Erythroblast (primary cell): Measurements from ENCODE around the gene PKN1.

Experiments used
- GATA1 ChIP-seq: IDR thresholded peaks from 2 replicates; pipeline ENCODE4 v1.6.1; 2011; ENCODE audit warnings: low read depth, mild to moderate bottlenecking, control low read depth, low read length, moderate library complexity
- POLR2A ChIP-seq: IDR thresholded peaks from 2 replicates; pipeline ENCODE4 v1.6.1; 2011; ENCODE audit warnings: mild to moderate bottlenecking, low read length

DNA sequence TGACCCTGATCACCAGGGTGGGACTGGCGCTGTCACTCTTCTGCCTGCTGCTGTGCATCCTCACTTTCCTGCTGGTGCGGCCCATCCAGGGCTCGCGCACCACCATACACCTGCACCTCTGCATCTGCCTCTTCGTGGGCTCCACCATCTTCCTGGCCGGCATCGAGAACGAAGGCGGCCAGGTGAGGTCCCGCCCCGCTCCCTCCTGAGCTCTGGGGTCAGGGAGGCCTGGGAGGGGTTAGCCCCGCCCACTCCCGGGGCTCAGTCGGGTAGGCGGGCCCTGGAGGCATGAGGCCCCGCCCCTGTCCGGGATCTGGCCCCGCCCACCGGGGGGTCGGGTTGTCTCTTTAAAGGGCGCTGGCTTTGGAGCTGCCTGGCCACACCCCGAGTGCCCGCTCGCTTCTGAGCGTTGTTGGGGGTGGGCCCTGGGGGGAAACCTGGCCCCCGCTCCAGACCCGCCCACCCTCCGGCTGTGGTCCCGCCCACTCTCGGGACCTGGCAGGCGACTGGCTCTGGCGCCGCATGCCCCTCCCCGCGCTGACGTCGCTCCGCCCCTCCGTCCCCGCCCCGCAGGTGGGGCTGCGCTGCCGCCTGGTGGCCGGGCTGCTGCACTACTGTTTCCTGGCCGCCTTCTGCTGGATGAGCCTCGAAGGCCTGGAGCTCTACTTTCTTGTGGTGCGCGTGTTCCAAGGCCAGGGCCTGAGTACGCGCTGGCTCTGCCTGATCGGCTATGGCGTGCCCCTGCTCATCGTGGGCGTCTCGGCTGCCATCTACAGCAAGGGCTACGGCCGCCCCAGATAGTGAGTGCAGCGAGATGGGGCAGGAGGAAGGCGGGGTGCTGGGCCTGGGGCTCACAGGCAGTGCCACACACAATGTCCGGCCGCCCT, 27.1 kb upstream of the PKN1 start:
- TF ChIP-seq POLR2A (no peak), GATA1 (no peak)
